Measurements from ENCODE around the gene SGK2.
"Not testable (repeated sequence)": the region's sequence is repeated elsewhere in the genome, so short reads cannot be mapped to it uniquely, and the experiment has no call there.

Gene SGK2

GRCh38 chr20:43607278-43607677 is 48.5 kb downstream of the SGK2 start:
- not testable (repeated sequence) for DNase-seq

GRCh38 chr20:43631598-43631997 is 72.8 kb downstream of the SGK2 start:
- DNase-seq = no peak
